HG02970 (cell line): ENCODE measurements around the gene HFM1.
"Not testable (repeated sequence)": the region's sequence is repeated elsewhere in the genome, so short reads cannot be mapped to it uniquely, and the experiment has no call there.

ENCODE experiments used
- ATAC-seq: cut with Tn5 transposase; IDR thresholded peaks from one replicate; pipeline ENCODE4 v1.9.1; 2021; ENCODE audit warnings: mild to moderate bottlenecking, moderate library complexity, moderate number of reproducible peaks; ENCODE audit not compliant: unreplicated experiment, low FRiP score

HFM1 gene, protein sequence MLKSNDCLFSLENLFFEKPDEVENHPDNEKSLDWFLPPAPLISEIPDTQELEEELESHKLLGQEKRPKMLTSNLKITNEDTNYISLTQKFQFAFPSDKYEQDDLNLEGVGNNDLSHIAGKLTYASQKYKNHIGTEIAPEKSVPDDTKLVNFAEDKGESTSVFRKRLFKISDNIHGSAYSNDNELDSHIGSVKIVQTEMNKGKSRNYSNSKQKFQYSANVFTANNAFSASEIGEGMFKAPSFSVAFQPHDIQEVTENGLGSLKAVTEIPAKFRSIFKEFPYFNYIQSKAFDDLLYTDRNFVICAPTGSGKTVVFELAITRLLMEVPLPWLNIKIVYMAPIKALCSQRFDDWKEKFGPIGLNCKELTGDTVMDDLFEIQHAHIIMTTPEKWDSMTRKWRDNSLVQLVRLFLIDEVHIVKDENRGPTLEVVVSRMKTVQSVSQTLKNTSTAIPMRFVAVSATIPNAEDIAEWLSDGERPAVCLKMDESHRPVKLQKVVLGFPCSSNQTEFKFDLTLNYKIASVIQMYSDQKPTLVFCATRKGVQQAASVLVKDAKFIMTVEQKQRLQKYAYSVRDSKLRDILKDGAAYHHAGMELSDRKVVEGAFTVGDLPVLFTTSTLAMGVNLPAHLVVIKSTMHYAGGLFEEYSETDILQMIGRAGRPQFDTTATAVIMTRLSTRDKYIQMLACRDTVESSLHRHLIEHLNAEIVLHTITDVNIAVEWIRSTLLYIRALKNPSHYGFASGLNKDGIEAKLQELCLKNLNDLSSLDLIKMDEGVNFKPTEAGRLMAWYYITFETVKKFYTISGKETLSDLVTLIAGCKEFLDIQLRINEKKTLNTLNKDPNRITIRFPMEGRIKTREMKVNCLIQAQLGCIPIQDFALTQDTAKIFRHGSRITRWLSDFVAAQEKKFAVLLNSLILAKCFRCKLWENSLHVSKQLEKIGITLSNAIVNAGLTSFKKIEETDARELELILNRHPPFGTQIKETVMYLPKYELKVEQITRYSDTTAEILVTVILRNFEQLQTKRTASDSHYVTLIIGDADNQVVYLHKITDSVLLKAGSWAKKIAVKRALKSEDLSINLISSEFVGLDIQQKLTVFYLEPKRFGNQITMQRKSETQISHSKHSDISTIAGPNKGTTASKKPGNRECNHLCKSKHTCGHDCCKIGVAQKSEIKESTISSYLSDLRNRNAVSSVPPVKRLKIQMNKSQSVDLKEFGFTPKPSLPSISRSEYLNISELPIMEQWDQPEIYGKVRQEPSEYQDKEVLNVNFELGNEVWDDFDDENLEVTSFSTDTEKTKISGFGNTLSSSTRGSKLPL (N-terminal part only)

DNA sequence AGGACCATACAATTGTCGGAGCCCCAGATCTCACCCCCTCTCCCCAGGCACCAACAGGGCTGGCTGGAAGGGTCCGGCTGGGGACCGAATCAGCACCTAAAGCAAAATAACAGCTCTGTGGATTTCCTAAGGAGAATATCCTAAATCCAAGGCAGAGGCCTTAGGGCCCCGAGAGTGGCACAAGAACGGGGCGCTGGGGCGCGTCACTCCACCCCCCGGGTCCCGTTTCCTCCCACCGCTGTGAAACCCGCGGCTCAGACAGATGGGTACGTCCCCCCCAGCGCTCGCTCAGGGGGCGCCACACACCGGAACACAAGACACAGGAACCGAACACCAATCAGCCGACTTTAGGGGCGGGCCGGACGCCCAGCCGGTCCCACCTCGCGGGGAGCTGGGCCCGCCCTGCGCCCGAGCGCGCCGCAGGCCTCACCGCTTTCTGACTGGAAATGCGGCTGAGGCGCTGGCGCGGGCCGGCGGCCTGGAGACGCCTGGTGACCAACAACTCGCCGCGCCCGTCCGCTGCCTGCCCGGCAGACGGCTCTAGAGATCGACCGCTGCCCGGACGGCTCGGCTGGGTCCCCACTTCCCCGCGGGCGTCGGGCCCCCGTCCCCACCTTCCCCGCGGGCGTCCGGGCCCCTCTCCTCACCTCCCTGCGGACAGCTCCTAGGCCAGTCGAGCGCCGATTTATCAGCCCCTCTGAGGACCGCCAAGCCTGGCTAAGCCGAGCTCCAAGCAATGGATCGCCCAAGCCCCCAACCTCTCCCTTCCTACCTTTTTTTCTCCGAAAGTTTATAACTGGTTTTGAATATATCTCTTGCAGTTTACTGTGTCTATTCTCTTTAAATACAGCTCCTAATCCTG is at the start of gene HFM1:
Gene HFM1, minus strand, starts transcription at position 687 of the 862 bp plus-strand sequence. CDS start 3,755 bp downstream, outside the sequence.
- ATAC-seq = peak; percentile 75

DNA sequence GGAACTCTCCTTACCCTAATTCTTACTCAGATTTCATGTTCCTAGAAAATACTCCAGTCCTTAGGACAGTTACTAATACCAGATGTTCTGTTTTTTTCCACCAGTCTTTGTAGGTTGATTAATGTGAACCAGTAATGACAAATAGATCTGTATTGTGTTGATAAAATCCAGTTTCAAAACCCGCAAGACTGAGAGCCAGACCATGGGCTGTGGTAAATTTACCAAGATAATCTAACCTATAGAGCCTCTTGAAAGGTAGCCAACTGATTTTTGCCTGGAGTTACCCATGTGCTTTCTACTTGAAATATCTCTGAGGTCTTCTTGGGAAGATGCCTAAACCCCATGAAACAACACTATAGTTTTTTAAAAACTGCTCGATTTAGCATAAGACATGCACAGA is 49.5 kb upstream of the HFM1 start:
- ATAC-seq = no peak

GRCh38 chr1:91450260-91450659 is 45.6 kb upstream of the HFM1 start:
- ATAC-seq = no peak

GRCh38 chr1:91447782-91448181 is 43.1 kb upstream of the HFM1 start:
- not testable (repeated sequence) for ATAC-seq

GRCh38 chr1:91441980-91442379 is 37.3 kb upstream of the HFM1 start:
- ATAC-seq = not testable (repeated sequence)

DNA sequence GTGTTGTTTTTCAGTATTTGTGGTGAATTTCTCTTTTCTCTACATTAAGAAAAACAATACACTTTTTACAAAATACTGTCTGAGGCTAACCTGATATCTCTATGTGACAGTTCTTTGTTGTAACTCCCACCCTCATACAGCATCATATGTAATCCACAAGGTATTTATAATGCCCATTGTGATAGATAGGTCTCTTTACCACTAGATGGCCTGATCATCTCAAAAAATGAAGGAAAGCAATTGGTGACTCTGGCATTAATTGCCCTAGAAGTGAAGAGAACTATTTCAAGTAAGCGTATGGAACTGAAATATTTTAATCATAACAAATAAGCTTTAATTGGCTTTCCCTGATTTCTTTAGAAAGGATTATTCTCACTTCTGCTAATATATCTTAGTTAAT is 36.2 kb upstream of the HFM1 start:
- no peak for ATAC-seq

GRCh38 chr1:91439016-91439415 is 34.4 kb upstream of the HFM1 start:
- no peak for ATAC-seq

- ATAC-seq = no peak
Measured at GRCh38 chr1:91428182-91428798, 23.7 kb upstream of the HFM1 start.

- no peak for ATAC-seq
Measured at GRCh38 chr1:91427741-91428140, 23.1 kb upstream of the HFM1 start.

GRCh38 chr1:91422523-91422922 is 17.9 kb upstream of the HFM1 start:
- not testable (repeated sequence) for ATAC-seq

- no peak for ATAC-seq
Measured at GRCh38 chr1:91412371-91412770, 7.7 kb upstream of the HFM1 start.

DNA sequence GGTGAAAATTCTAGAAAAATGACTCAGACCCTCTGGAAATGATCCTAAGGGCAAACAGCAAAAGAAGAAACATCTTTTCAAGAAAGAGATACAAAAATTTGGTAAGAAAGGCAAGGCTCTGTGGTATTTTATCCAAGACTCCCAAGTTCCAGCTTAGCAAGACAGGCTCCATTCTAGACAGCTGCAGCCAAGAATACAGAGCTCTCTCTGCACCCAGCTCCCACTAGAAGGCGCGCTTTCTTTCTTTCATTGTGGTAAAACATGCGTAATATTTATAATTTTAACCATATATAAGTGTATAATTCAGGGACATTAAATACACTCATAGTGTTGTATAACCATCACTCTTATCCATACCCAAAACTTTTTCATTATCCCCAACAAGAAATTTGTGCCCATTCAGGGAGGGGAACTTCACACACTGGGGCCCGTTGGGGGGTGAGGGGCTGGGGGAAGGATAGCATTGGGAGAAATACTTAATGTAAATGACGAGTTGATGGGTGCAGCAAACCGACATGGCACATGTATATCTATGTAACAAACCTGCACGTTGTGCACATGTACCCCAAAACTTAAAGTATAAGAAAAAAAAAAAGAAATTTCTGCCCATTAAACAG is 2.2 kb upstream of the HFM1 start:
- ATAC-seq = no peak

GRCh38 chr1:91402023-91402422 is 2.6 kb downstream of the HFM1 start:
- ATAC-seq = no peak

- ATAC-seq = no peak
Measured at GRCh38 chr1:91400133-91400725, 4.4 kb downstream of the HFM1 start.

DNA sequence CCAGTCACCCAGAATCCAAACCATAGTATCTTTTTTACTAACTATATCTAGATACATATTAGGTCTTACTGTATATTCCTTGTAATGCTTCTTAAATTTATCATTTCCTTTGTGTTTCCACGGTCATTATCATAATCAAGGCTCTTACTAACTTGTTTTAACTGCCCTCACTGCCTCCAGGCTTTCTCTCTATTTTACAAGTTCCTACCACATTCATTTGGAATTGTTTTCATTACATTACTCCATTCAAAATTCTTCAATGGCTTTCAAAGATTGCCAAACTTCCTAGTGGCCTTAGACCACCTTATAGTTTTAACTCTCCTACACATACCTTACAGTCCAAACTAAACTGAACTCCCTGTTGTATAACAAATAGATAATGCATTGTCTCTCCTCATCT is 6.3 kb downstream of the HFM1 start:
- ATAC-seq = no peak

GRCh38 chr1:91397605-91398004 is 7.0 kb downstream of the HFM1 start:
- no peak for ATAC-seq

GRCh38 chr1:91393042-91393441 is 11.6 kb downstream of the HFM1 start:
- ATAC-seq = no peak

GRCh38 chr1:91386109-91386508 is 18.5 kb downstream of the HFM1 start:
- no peak for ATAC-seq
